ENCODE data around the gene EIF4ENIF1. TPM values are rescaled to one million over a fixed set of nuclear protein-coding genes. Genes with fewer than 3 reads are reported as not detected.

Gene EIF4ENIF1
- total RNA-seq, 1 donor from 2014 or later: 27.2 TPM

GRCh38 chr22:31446208-31446607 lies 43.4 kb downstream of the EIF4ENIF1 start:
- H3K36me3 ChIP-seq: peaks cover 68% of the 10 kb centered on the region
- H3K27me3 ChIP-seq: no peaks in the 10 kb centered on the region
- H3K9me3 ChIP-seq: no peaks in the 10 kb centered on the region
- no peak for TF ChIP-seq CTCF (IDR thresholded peaks at IDR 0.05)
- no peak overlapping the region for H3K27ac ChIP-seq
- ATAC-seq (no peak), DNase-seq (no peak)
- intact Hi-C loops (cut with DNase I): no loop called here
- no peak overlapping the region for H3K4me3 ChIP-seq
- H3K4me1 ChIP-seq: no peaks in the 10 kb centered on the region

DNA sequence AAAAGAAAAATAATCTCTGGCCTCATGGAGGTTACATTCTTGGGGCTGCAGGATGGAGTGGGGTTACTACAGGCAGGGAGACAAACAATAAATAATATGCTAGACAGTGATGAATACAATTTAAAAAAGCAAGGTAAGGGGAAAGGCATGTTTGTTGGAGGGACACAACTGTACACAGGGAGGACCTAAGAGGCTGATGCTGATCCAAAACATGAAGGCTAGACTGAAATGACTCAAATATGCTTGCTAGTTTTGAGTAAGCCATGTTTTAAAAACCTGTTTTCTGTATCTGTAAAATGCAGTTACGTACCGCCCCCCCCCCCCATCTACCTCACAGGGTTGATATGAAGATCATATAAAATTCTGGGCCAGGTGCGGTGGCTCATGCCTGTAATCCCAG lies 44.0 kb downstream of the EIF4ENIF1 start:
- no peak for TF ChIP-seq CTCF (IDR thresholded peaks at IDR 0.05)
- Histone ChIP-seq H3K4me3 (no peak overlapping the region), H3K36me3 (peaks cover 74% of the 10 kb centered on the region), H3K4me1 (no peaks in the 10 kb centered on the region), H3K27ac (no peak overlapping the region), H3K27me3 (no peaks in the 10 kb centered on the region), H3K9me3 (no peaks in the 10 kb centered on the region)
- DNase-seq (no peak), ATAC-seq (no peak)
- intact Hi-C loops (cut with DNase I): no loop called here

- ATAC-seq (no peak), DNase-seq (no peak)
- Histone ChIP-seq H3K9me3 (no peaks in the 10 kb centered on the region), H3K36me3 (peaks cover 95% of the 10 kb centered on the region), H3K27ac (no peak overlapping the region), H3K4me1 (no peaks in the 10 kb centered on the region), H3K4me3 (no peak overlapping the region), H3K27me3 (no peaks in the 10 kb centered on the region)
- TF ChIP-seq CTCF (IDR thresholded peaks at IDR 0.05): no peak
- intact Hi-C loops (cut with DNase I): no loop called here
These were observed 46.1 kb downstream of the EIF4ENIF1 start for GRCh38 chr22:31443516-31443915.

- Histone ChIP-seq H3K36me3 (peaks cover 96% of the 10 kb centered on the region), H3K9me3 (no peaks in the 10 kb centered on the region), H3K4me1 (no peaks in the 10 kb centered on the region), H3K27ac (no peak overlapping the region), H3K27me3 (no peaks in the 10 kb centered on the region), H3K4me3 (no peak overlapping the region)
- no peak for ATAC-seq
- no peak for TF ChIP-seq CTCF (IDR thresholded peaks at IDR 0.05)
- DNase-seq: no peak
- intact Hi-C loops (cut with DNase I): no loop called here
These were observed 46.7 kb downstream of the EIF4ENIF1 start for GRCh38 chr22:31442768-31443489.

- H3K4me1 ChIP-seq: no peaks in the 10 kb centered on the region
- ATAC-seq: no peak
- intact Hi-C loops (cut with DNase I): no loop called here
- no peak for DNase-seq
- H3K36me3 ChIP-seq: peaks cover 96% of the 10 kb centered on the region
- H3K9me3 ChIP-seq: no peaks in the 10 kb centered on the region
- H3K4me3 ChIP-seq: no peak overlapping the region
- no peaks in the 10 kb centered on the region for H3K27me3 ChIP-seq
- TF ChIP-seq CTCF (IDR thresholded peaks at IDR 0.05): no peak
- no peak overlapping the region for H3K27ac ChIP-seq
These were observed 48.0 kb downstream of the EIF4ENIF1 start for GRCh38 chr22:31441652-31442051.

- H3K36me3 ChIP-seq: peaks cover 99% of the 10 kb centered on the region
These were observed 49.0 kb downstream of the EIF4ENIF1 start for GRCh38 chr22:31440681-31441080.

More at GRCh38 chr22:31440681-31441080, 49.0 kb downstream of the EIF4ENIF1 start:
- Histone ChIP-seq H3K27me3 (no peaks in the 10 kb centered on the region), H3K4me1 (no peaks in the 10 kb centered on the region), H3K9me3 (no peaks in the 10 kb centered on the region), H3K27ac (no peak overlapping the region), H3K4me3 (no peak overlapping the region)
- no peak for TF ChIP-seq CTCF (IDR thresholded peaks at IDR 0.05)
- intact Hi-C loops (cut with DNase I): no loop called here
- DNase-seq: no peak
- no peak for ATAC-seq

All from upper lobe of right lung (tissue), 1 donor.